PC-9 (cell line): Measurements from ENCODE around the gene GYS1. TPM values are rescaled to one million over a fixed set of nuclear protein-coding genes. Genes with fewer than 3 reads are reported as not detected.

Experiments used
- BruUV-seq: library from RNA; stranded (reverse); fragments of 400-500 nt; replicated peaks from 2 replicates; lab custom pipeline; 2021; lab: Mats Ljungman, UMichigan
- CTCF ChIA-PET: fragments of 300-600 bp; sonication (Branson Sonifier 250); formaldehyde crosslinking; loops from one replicate; lab custom pipeline; 2022; ENCODE audit warnings: antibody characterized with exemption; lab: Charles Lee
- POLR2A ChIA-PET: fragments of 300-600 bp; sonication (Branson Sonifier 250); formaldehyde crosslinking; loops from one replicate; lab custom pipeline; 2022; ENCODE audit warnings: antibody characterized with exemption; ENCODE audit not compliant: unreplicated experiment; lab: Charles Lee
- DNase-seq, 2 experiments: peaks; one replicate each; pipeline versions ENCODE4 v3.0.0 to v3.0.0-alpha.2; 2015 to 2022; ENCODE audit warnings: mixed read lengths in 1 of 2
- H2AFZ ChIP-seq: fragments of 200-600 bp; sonication (generic); 2 replicates; pipeline ENCODE4 v1.8.1; 2017; ENCODE audit warnings: antibody characterized with exemption
- H3F3A ChIP-seq: fragments of 200-600 bp; sonication (generic); 2 replicates; pipeline ENCODE4 v1.8.1; 2017; ENCODE audit warnings: antibody characterized with exemption, mild to moderate bottlenecking, low read depth; ENCODE audit not compliant: insufficient read depth
- H3K27ac ChIP-seq: fragments of 200-600 bp; sonication (generic); 2 replicates; pipeline ENCODE4 v1.6.1; 2016; ENCODE audit warnings: mixed run types
- H3K27me3 ChIP-seq: fragments of 200-600 bp; sonication (generic); 2 replicates; pipeline ENCODE4 v1.6.1; 2016; ENCODE audit warnings: low read depth, mixed run types; ENCODE audit not compliant: insufficient read depth
- H3K36me3 ChIP-seq: fragments of 200-600 bp; sonication (generic); 2 replicates; pipeline ENCODE4 v1.6.1; 2016; ENCODE audit warnings: low read depth, mixed run types
- H3K4me1 ChIP-seq: fragments of 200-600 bp; sonication (generic); replicated peaks from 2 replicates; pipeline ENCODE4 v1.6.1; 2016; ENCODE audit warnings: mixed run types; ENCODE audit not compliant: insufficient read depth
- H3K4me2 ChIP-seq: fragments of 200-600 bp; sonication (generic); 2 replicates; pipeline ENCODE4 v1.6.1; 2017; ENCODE audit warnings: mixed run types
- H3K4me3 ChIP-seq: fragments of 200-600 bp; sonication (generic); 2 replicates; pipeline ENCODE4 v1.6.1; 2016; ENCODE audit warnings: mixed run types
- H3K79me2 ChIP-seq: fragments of 200-600 bp; sonication (generic); 2 replicates; pipeline ENCODE4 v1.6.1; 2017; ENCODE audit warnings: low read depth, mixed run types
- H3K9me2 ChIP-seq: fragments of 200-600 bp; sonication (generic); 2 replicates; pipeline ENCODE4 v1.8.1; 2017; ENCODE audit warnings: mild to moderate bottlenecking; ENCODE audit not compliant: insufficient read depth
- H3K9me3 ChIP-seq: fragments of 200-600 bp; sonication (generic); 2 replicates; pipeline ENCODE4 v1.8.1; 2016; ENCODE audit warnings: low read depth; ENCODE audit not compliant: insufficient read depth
- H4K20me1 ChIP-seq: fragments of 200-600 bp; sonication (generic); 2 replicates; pipeline ENCODE4 v1.8.1; 2017; ENCODE audit not compliant: insufficient read depth
- CTCF ChIP-seq: fragments of 200-600 bp; sonication (generic); conservative IDR thresholded peaks from 2 replicates; pipeline ENCODE4 v1.6.1; 2017; ENCODE audit warnings: mixed run types, antibody characterized with exemption, mild to moderate bottlenecking, moderate library complexity
- EZH2 ChIP-seq: fragments of 200-600 bp; sonication (generic); IDR thresholded peaks from 2 replicates; pipeline ENCODE4 v1.8.0; 2017; ENCODE audit warnings: antibody characterized with exemption, low read depth
- intact Hi-C: fragments of 100-400 bp; cut with micrococcal nuclease; formaldehyde crosslinking; loops from one replicate; pipeline ENCODE4 v1.10.0; 2022; ENCODE audit not compliant: unreplicated experiment
- total RNA-seq: library from RNA; stranded (reverse); gene quantifications from 2 replicates; pipeline ENCODE4 v1.2.3, GENCODE V29; 2021

The GYS1 gene
- total RNA-seq, 1 experiment from 2014 or later = 54.2 TPM

GRCh38 chr19:48987323-48987722, 5.8 kb downstream of the GYS1 start:
- no peak for DNase-seq
- H3K4me3 ChIP-seq = no peak overlapping the region
- H2AFZ ChIP-seq = no peak overlapping the region
- peaks cover 9% of the 10 kb centered on the region for H3F3A ChIP-seq
- H4K20me1 ChIP-seq = no peaks in the 10 kb centered on the region; the same call in 1 of the 2 replicates
- peaks cover 23% of the 10 kb centered on the region for H3K79me2 ChIP-seq
- TF ChIP-seq EZH2 (no peak), CTCF (no peak)
- no peaks in the 10 kb centered on the region for H3K9me3 ChIP-seq
- H3K27ac ChIP-seq = no peak overlapping the region
- H3K9me2 ChIP-seq = no peaks in the 10 kb centered on the region
- H3K36me3 ChIP-seq = peaks cover 7% of the 10 kb centered on the region; the same call in 1 of the 2 replicates
- ChIA-PET CTCF (no interaction called here), POLR2A (interaction anchor here (0.7 kb wide), 1 partner anchor 68 kb away, joined by 4 read pairs; no protein-coding TSS in a partner anchor)
- no peak overlapping the region for H3K4me2 ChIP-seq
- BruUV-seq = no TSS peak
- H3K4me1 ChIP-seq = peaks cover 7% of the 10 kb centered on the region; the same call in 1 of the 2 replicates
- H3K27me3 ChIP-seq = no peaks in the 10 kb centered on the region
- intact Hi-C loops = no loop called here

DNA sequence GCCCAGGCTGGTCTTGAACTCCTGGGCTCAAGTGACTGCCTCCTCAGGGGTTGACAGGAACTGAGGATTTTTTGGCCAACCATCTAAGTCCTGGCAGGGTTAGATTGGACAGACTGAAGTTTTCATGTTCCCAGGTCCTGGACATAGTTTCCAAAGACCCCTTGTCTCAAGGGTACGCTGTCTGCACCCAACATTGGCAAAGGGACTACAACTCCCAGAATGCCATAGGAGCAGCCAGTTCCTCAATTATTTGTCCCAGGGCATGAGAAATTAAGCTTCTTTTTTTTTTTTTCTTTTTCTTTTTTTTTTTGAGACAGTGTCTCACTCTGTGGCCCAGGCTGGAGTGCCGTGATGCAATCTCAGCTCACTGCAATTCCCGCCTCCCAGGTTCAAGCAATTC, 6.9 kb downstream of the GYS1 start:
- H3K4me1 ChIP-seq = no peaks in the 10 kb centered on the region
- no peak for TF ChIP-seq CTCF
- no peak for TF ChIP-seq EZH2
- POLR2A ChIA-PET = no interaction called here
- BruUV-seq = no TSS peak
- H3F3A ChIP-seq = peaks cover 9% of the 10 kb centered on the region
- H3K79me2 ChIP-seq = peaks cover 12% of the 10 kb centered on the region
- CTCF ChIA-PET = interaction anchor here (0.6 kb wide), 3 partner anchors 44 to 296 kb away, joined by 3 to 5 read pairs (median 4); no protein-coding TSS in a partner anchor
- peaks cover 7% of the 10 kb centered on the region; the same call in 1 of the 2 replicates for H3K36me3 ChIP-seq
- intact Hi-C loops = no loop called here
- no peak overlapping the region for H3K27ac ChIP-seq
- H3K9me2 ChIP-seq = no peaks in the 10 kb centered on the region
- H3K4me3 ChIP-seq = no peak overlapping the region
- no peak for DNase-seq
- H4K20me1 ChIP-seq = no peaks in the 10 kb centered on the region; the same call in 1 of the 2 replicates
- no peak overlapping the region for H2AFZ ChIP-seq
- no peaks in the 10 kb centered on the region for H3K27me3 ChIP-seq
- H3K4me2 ChIP-seq = no peak overlapping the region
- H3K9me3 ChIP-seq = no peaks in the 10 kb centered on the region

- no peaks in the 10 kb centered on the region; the same call in 1 of the 2 replicates for H4K20me1 ChIP-seq
- POLR2A ChIA-PET = no interaction called here
- BruUV-seq = no TSS peak
- intact Hi-C loops = no loop called here
- peaks cover 7% of the 10 kb centered on the region; the same call in 1 of the 2 replicates for H3K36me3 ChIP-seq
- H3K27me3 ChIP-seq = no peaks in the 10 kb centered on the region
- H3K9me2 ChIP-seq = no peaks in the 10 kb centered on the region
- H3K4me1 ChIP-seq = no peaks in the 10 kb centered on the region
- H3K9me3 ChIP-seq = no peaks in the 10 kb centered on the region
- no peak for TF ChIP-seq EZH2
- TF ChIP-seq CTCF = no peak
- peaks cover 7% of the 10 kb centered on the region for H3K79me2 ChIP-seq
- H3F3A ChIP-seq = peaks cover 12% of the 10 kb centered on the region
- H3K4me3 ChIP-seq = no peak overlapping the region
- CTCF ChIA-PET = interaction anchor here (0.6 kb wide), 2 partner anchors 44 to 120 kb away, joined by 3 to 8 read pairs; no protein-coding TSS in a partner anchor
- H3K27ac ChIP-seq = no peak overlapping the region
- H2AFZ ChIP-seq = no peak overlapping the region
- H3K4me2 ChIP-seq = no peak overlapping the region
- no peak for DNase-seq
Observed at GRCh38 chr19:48985711-48986110, 7.4 kb downstream of the GYS1 start.
